ENCODE measurements around the gene KLHL29.

Gene KLHL29

DNA sequence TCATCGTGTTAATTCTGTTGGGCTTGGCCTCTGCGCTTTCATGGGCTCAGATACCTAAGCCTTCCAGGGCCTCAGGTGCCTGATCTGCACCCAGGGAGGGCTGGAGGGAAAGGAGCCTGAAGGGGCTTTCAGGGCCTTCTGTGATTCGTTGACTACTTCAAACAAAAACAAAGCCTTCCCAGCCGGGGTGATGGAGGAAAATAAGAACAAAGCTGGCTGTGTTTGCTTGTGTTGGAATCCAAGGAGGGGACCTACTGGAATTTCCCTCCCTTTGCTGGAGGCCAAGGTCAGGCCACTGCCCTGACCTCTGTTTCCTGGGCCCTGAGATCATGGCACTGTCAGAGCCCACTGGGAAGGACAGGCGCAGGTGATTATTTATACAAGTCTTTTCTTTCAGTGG is 135.3 kb downstream of the KLHL29 start:
- Histone ChIP-seq H3K4me2 (ENCODE audit: low read depth, low read length, poor library complexity, severe bottlenecking) (no peak overlapping the region), H3K9ac (ENCODE audit: low read depth, low read length, poor library complexity, severe bottlenecking) (no peak overlapping the region), H4K20me1 (ENCODE audit: insufficient read depth, low read length, poor library complexity, severe bottlenecking) (no peaks in the 10 kb centered on the region)

DNA sequence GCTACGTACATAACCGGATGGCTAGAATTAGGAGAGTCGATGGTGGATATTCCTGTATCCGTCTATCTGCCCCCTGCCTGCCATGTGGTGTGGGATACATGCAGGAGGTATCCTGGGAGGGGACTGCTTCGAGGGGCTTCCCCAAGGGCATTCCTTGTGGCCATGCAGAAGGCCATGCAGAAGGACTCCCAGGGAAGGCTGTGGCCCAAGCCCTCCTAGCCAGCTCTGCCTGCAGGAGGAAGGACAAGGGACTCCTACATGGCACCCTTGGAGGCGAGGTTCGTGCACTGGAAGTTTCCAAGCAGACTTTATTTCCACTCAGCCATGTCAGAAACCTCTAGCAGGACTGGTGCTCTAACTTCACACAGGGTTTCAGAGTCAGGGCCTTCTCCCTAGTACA is 136.1 kb downstream of the KLHL29 start:
- no peaks in the 10 kb centered on the region for H3K36me3 ChIP-seq (ENCODE audit: insufficient read depth, low read length)
- H2AFZ ChIP-seq (ENCODE audit: low read length), result no peak overlapping the region
- no peaks in the 10 kb centered on the region for H3K4me1 ChIP-seq (ENCODE audit: insufficient read depth, low read length, poor library complexity, severe bottlenecking)
- H3K27me3 ChIP-seq (ENCODE audit: insufficient read depth, low read length, poor library complexity, severe bottlenecking), result no peaks in the 10 kb centered on the region
- no peak overlapping the region for H3K4me3 ChIP-seq (ENCODE audit: low read length, poor library complexity, severe bottlenecking)
- no peaks in the 10 kb centered on the region for H4K20me1 ChIP-seq (ENCODE audit: insufficient read depth, low read length, poor library complexity, severe bottlenecking)
- H3K9me2 ChIP-seq (replicated peaks; ENCODE audit: low read depth, low read length), result no peaks in the 10 kb centered on the region
- no peaks in the 10 kb centered on the region for H3F3A ChIP-seq (ENCODE audit: low read depth)
- H3K9ac ChIP-seq (ENCODE audit: low read depth, low read length, poor library complexity, severe bottlenecking), result no peak overlapping the region
- no peaks in the 10 kb centered on the region for H3K9me3 ChIP-seq (ENCODE audit: insufficient read depth, low read depth, low read length)
- H3K4me2 ChIP-seq (ENCODE audit: low read depth, low read length, poor library complexity, severe bottlenecking), result no peak overlapping the region
- no peaks in the 10 kb centered on the region for H3K79me2 ChIP-seq (ENCODE audit: insufficient read depth, low read length)
- TF ChIP-seq EZH2phosphoT487 (IDR thresholded peaks at IDR 0.05; ENCODE audit: borderline replicate concordance), result no peak
- TF ChIP-seq, protein P1, sequence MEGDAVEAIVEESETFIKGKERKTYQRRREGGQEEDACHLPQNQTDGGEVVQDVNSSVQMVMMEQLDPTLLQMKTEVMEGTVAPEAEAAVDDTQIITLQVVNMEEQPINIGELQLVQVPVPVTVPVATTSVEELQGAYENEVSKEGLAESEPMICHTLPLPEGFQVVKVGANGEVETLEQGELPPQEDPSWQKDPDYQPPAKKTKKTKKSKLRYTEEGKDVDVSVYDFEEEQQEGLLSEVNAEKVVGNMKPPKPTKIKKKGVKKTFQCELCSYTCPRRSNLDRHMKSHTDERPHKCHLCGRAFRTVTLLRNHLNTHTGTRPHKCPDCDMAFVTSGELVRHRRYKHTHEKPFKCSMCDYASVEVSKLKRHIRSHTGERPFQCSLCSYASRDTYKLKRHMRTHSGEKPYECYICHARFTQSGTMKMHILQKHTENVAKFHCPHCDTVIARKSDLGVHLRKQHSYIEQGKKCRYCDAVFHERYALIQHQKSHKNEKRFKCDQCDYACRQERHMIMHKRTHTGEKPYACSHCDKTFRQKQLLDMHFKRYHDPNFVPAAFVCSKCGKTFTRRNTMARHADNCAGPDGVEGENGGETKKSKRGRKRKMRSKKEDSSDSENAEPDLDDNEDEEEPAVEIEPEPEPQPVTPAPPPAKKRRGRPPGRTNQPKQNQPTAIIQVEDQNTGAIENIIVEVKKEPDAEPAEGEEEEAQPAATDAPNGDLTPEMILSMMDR (conservative IDR thresholded peaks at IDR 0.05; ENCODE audit: low read length), result no peak

More for the DNA sequence above, 135.3 kb downstream of the KLHL29 start:
- TF ChIP-seq, protein P1 (conservative IDR thresholded peaks at IDR 0.05; ENCODE audit: low read length), result no peak
- no peak for TF ChIP-seq EZH2phosphoT487 (IDR thresholded peaks at IDR 0.05; ENCODE audit: borderline replicate concordance)
- no peaks in the 10 kb centered on the region for H3K9me2 ChIP-seq (replicated peaks; ENCODE audit: low read depth, low read length)
- no peak overlapping the region for H2AFZ ChIP-seq (ENCODE audit: low read length)
- no peaks in the 10 kb centered on the region for H3K9me3 ChIP-seq (ENCODE audit: insufficient read depth, low read depth, low read length)
- no peaks in the 10 kb centered on the region for H3K4me1 ChIP-seq (ENCODE audit: insufficient read depth, low read length, poor library complexity, severe bottlenecking)
- H3K4me3 ChIP-seq (ENCODE audit: low read length, poor library complexity, severe bottlenecking), result no peak overlapping the region
- H3K79me2 ChIP-seq (ENCODE audit: insufficient read depth, low read length), result no peaks in the 10 kb centered on the region
- no peaks in the 10 kb centered on the region for H3K36me3 ChIP-seq (ENCODE audit: insufficient read depth, low read length)
- H3F3A ChIP-seq (ENCODE audit: low read depth), result no peaks in the 10 kb centered on the region
- no peaks in the 10 kb centered on the region for H3K27me3 ChIP-seq (ENCODE audit: insufficient read depth, low read length, poor library complexity, severe bottlenecking)

DNA sequence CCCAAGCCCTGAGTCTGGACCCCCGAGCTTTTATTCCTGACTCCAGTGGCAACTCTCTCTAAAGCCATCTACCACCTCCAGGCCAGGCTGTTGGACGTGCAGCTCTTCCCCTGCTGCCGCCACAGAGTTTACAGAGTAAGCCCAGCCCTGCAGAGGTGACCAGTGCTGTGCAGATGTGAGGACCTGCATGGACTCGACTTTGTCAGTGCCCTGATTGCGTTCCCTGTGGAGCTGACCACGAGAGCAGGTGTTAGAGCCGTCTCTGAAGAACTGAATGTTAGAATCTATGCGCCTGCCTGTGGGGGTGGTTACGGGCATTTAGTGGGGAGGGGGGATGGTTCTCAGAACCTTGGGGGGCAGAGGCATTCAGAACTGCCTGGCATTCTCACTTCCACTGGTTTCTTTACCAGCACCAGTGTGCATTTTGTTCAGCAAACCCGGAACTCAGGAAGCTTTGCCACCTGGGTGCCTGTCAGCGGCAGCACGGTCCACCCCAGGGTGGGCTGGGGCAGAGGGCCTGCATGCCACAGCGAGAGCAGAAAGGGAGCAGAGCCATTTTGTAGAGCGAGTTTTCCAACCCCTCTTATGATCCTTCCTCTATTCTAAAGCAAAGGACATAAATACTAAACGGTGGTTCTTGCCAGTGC is 137.9 kb downstream of the KLHL29 start:
- Histone ChIP-seq H4K20me1 (ENCODE audit: insufficient read depth, low read length, poor library complexity, severe bottlenecking) (no peaks in the 10 kb centered on the region), H3K4me2 (ENCODE audit: low read depth, low read length, poor library complexity, severe bottlenecking) (no peak overlapping the region), H3K9me3 (ENCODE audit: insufficient read depth, low read depth, low read length) (no peaks in the 10 kb centered on the region), H3K4me1 (ENCODE audit: insufficient read depth, low read length, poor library complexity, severe bottlenecking) (no peaks in the 10 kb centered on the region), H3K79me2 (ENCODE audit: insufficient read depth, low read length) (no peaks in the 10 kb centered on the region), H3K9ac (ENCODE audit: low read depth, low read length, poor library complexity, severe bottlenecking) (no peak overlapping the region), H3K9me2 (replicated peaks; ENCODE audit: low read depth, low read length) (no peaks in the 10 kb centered on the region), H3K4me3 (ENCODE audit: low read length, poor library complexity, severe bottlenecking) (no peak overlapping the region), H3K27me3 (ENCODE audit: insufficient read depth, low read length, poor library complexity, severe bottlenecking) (no peaks in the 10 kb centered on the region), H3F3A (ENCODE audit: low read depth) (no peaks in the 10 kb centered on the region), H3K36me3 (ENCODE audit: insufficient read depth, low read length) (no peaks in the 10 kb centered on the region), H2AFZ (ENCODE audit: low read length) (no peak overlapping the region)
- TF ChIP-seq EZH2phosphoT487 (IDR thresholded peaks at IDR 0.05; ENCODE audit: borderline replicate concordance), result no peak
- TF ChIP-seq, protein P1 (conservative IDR thresholded peaks at IDR 0.05; ENCODE audit: low read length), result no peak

Measured in Loucy (cell line).